PC-3 (cell line): Measurements from ENCODE around the gene BRWD1. TPM values are rescaled to one million over a fixed set of nuclear protein-coding genes. Genes with fewer than 3 reads are reported as not detected.

Experiments
- ATAC-seq: fragments of 200-7000 bp; cut with Tn5 transposase; 2 replicates; pipeline ENCODE4 v1.9.1; 2020; ENCODE audit warnings: mild to moderate bottlenecking, moderate library complexity
- BruUV-seq: library from RNA; stranded (reverse); fragments of 400-500 nt; replicated peaks from 2 replicates; lab custom pipeline; 2021; lab: Mats Ljungman, UMichigan
- CTCF ChIA-PET: fragments of 300-600 bp; sonication (Branson Sonifier 250); formaldehyde crosslinking; loops from one replicate; lab custom pipeline; 2022; ENCODE audit warnings: antibody characterized with exemption; lab: Charles Lee
- POLR2A ChIA-PET: fragments of 300-600 bp; sonication (Branson Sonifier 250); formaldehyde crosslinking; loops from one replicate; lab custom pipeline; 2022; ENCODE audit warnings: antibody characterized with exemption; ENCODE audit not compliant: unreplicated experiment; lab: Charles Lee
- DNase-seq: peaks from one replicate; pipeline ENCODE4 v3.0.0-alpha.2; 2015
- H2AFZ ChIP-seq: fragments of 300-600 bp; sonication (generic); 2 replicates; pipeline ENCODE4 v1.6.0; 2016; ENCODE audit warnings: antibody characterized with exemption, low read length
- H3F3A ChIP-seq: fragments of 300-600 bp; sonication (generic); one replicate; pipeline ENCODE4 v1.6.0; 2017; ENCODE audit warnings: antibody characterized with exemption, low read length, control low read depth, mild to moderate bottlenecking; ENCODE audit not compliant: unreplicated experiment
- H3K27ac ChIP-seq: fragments of 300-600 bp; sonication (generic); 2 replicates; pipeline ENCODE4 v1.5.1; 2016; ENCODE audit warnings: mild to moderate bottlenecking, low read length
- H3K27me3 ChIP-seq: fragments of 300-600 bp; sonication (generic); 2 replicates; pipeline ENCODE4 v1.6.1; 2016; ENCODE audit warnings: low read length, mixed read lengths
- H3K36me3 ChIP-seq: fragments of 300-600 bp; sonication (generic); 2 replicates; pipeline ENCODE4 v1.6.1; 2016; ENCODE audit warnings: low read depth, mixed run types, low read length, mixed read lengths
- H3K4me1 ChIP-seq: fragments of 300-600 bp; sonication (generic); 2 replicates; pipeline ENCODE4 v1.5.1; 2016; ENCODE audit warnings: low read length; ENCODE audit not compliant: insufficient read depth
- H3K4me2 ChIP-seq: fragments of 300-600 bp; sonication (generic); 2 replicates; pipeline ENCODE4 v1.6.0; 2016; ENCODE audit warnings: low read length
- H3K4me3 ChIP-seq: fragments of 300-600 bp; sonication (generic); 2 replicates; pipeline ENCODE4 v1.5.1; 2016; ENCODE audit warnings: mild to moderate bottlenecking, low read length, mixed read lengths
- H3K79me2 ChIP-seq: fragments of 300-600 bp; sonication (generic); 2 replicates; pipeline ENCODE4 v1.6.1; 2017; ENCODE audit warnings: low read length, mixed read lengths
- H3K9ac ChIP-seq: fragments of 300-600 bp; sonication (generic); 2 replicates; pipeline ENCODE4 v1.6.0; 2016; ENCODE audit warnings: mild to moderate bottlenecking, low read length
- H3K9me2 ChIP-seq: fragments of 300-600 bp; sonication (generic); replicated peaks from 2 replicates; pipeline ENCODE4 v1.6.1; 2016; ENCODE audit warnings: mixed run types, low read length, mixed read lengths
- H3K9me3 ChIP-seq: fragments of 300-600 bp; sonication (generic); 2 replicates; pipeline ENCODE4 v1.6.1; 2016; ENCODE audit warnings: low read length, mixed read lengths
- H4K20me1 ChIP-seq: fragments of 300-600 bp; sonication (generic); 2 replicates; pipeline ENCODE4 v1.6.1; 2016; ENCODE audit warnings: low read length, mixed read lengths
- CTCF ChIP-seq: fragments of 300-600 bp; sonication (generic); conservative IDR thresholded peaks from 2 replicates; pipeline ENCODE4 v1.5.1; 2017; ENCODE audit warnings: antibody characterized with exemption, low read depth, mild to moderate bottlenecking, low read length
- EZH2 ChIP-seq: fragments of 300-600 bp; sonication (generic); IDR thresholded peaks from one replicate; pipeline ENCODE4 v1.6.1; 2017; ENCODE audit warnings: antibody characterized with exemption, mild to moderate bottlenecking, low read length; ENCODE audit not compliant: unreplicated experiment
- EZH2phosphoT487 ChIP-seq: fragments of 300-600 bp; sonication (generic); IDR thresholded peaks from 2 replicates; pipeline ENCODE4 v1.6.1; 2018; ENCODE audit warnings: mild to moderate bottlenecking, antibody characterized with exemption, low read length, borderline replicate concordance
- intact Hi-C: fragments of 100-400 bp; cut with micrococcal nuclease; formaldehyde crosslinking; loops from 2 replicates; pipeline ENCODE4 v1.9.0; 2023
- total RNA-seq: library from RNA; depleted of rRNA; stranded (reverse); fragments of >200 nt; gene quantifications from 2 replicates; pipeline ENCODE4 v1.2.3, GENCODE V29; 2014

BRWD1 gene
- total RNA-seq, 1 experiment from 2014 or later: 29.3 TPM

- DNase-seq: no peak
- Histone ChIP-seq H3K9ac (no peak overlapping the region), H3K4me2 (no peak overlapping the region), H3K27ac (no peak overlapping the region), H3K79me2 (peaks cover 33% of the 10 kb centered on the region), H3K4me3 (no peak overlapping the region), H2AFZ (no peak overlapping the region), H3K9me3 (no peaks in the 10 kb centered on the region), H4K20me1 (peaks cover 10% of the 10 kb centered on the region; the same call in 1 of the 2 replicates), H3K36me3 (peaks cover 7% of the 10 kb centered on the region; the same call in 1 of the 2 replicates), H3K4me1 (peaks cover 36% of the 10 kb centered on the region), H3F3A (no peaks in the 10 kb centered on the region), H3K9me2 (no peaks in the 10 kb centered on the region), H3K27me3 (no peaks in the 10 kb centered on the region)
- TF ChIP-seq CTCF (no peak), EZH2 (no peak)
- ChIA-PET POLR2A (no interaction called here), CTCF (interaction anchor here (0.6 kb wide), 1 partner anchor 86 kb away, joined by 3 read pairs; no protein-coding TSS in a partner anchor)
- intact Hi-C loops: loop anchor here (2.0 to 10.0 kb wide), 2 partner anchors 73 to 129 kb away; partner anchors contain the start of gene LCA5L
- BruUV-seq: TSS peak; percentile 0
- ATAC-seq: no peak
Observed at GRCh38 chr21:39315603-39316445, 2.4 kb upstream of the BRWD1 start.

- intact Hi-C loops: loop anchor here (2.0 to 10.0 kb wide), 2 partner anchors 74 to 130 kb away; partner anchors contain the start of gene LCA5L
Observed at GRCh38 chr21:39314143-39315027, 953 bp upstream of the BRWD1 start.

GRCh38 chr21:39313042-39313570 is 326 bp downstream of the BRWD1 start:
- Histone ChIP-seq H4K20me1 (peaks cover 10% of the 10 kb centered on the region; the same call in 1 of the 2 replicates), H3K4me1 (peaks cover 20% of the 10 kb centered on the region), H3K27ac (peak overlapping the region; percentile 71; the same call in 1 of the 2 replicates), H3K9ac (peak overlapping the region; percentile 94), H3K4me3 (peak overlapping the region; percentile 77), H3K4me2 (peak overlapping the region; percentile 86), H3K27me3 (no peaks in the 10 kb centered on the region), H3F3A (no peaks in the 10 kb centered on the region), H3K36me3 (peaks cover 10% of the 10 kb centered on the region; the same call in 1 of the 2 replicates), H3K9me3 (no peaks in the 10 kb centered on the region), H3K9me2 (no peaks in the 10 kb centered on the region), H3K79me2 (peaks cover 52% of the 10 kb centered on the region), H2AFZ (peak overlapping the region; percentile 89; the same call in 1 of the 2 replicates)
- intact Hi-C loops: loop anchor here (10.0 kb wide), 1 partner anchor 132 kb away; the partner anchor contains the start of gene LCA5L
- BruUV-seq: no TSS peak
- ATAC-seq (peak; percentile 15), DNase-seq (no peak)
- ChIA-PET POLR2A (interaction anchor here (0.6 to 1.3 kb wide), 4 partner anchors 21 to 1506 kb away, joined by 3 to 6 read pairs (median 4); partner anchors contain the start of gene HMGN1), CTCF (no interaction called here)
- TF ChIP-seq EZH2 (no peak), CTCF (no peak), EZH2phosphoT487 (no peak)

More at GRCh38 chr21:39314143-39315027, 953 bp upstream of the BRWD1 start:
- H3F3A ChIP-seq: no peaks in the 10 kb centered on the region
- peaks cover 40% of the 10 kb centered on the region for H3K79me2 ChIP-seq
- H3K4me3 ChIP-seq: peak overlapping the region; percentile 77
- DNase-seq: peak; percentile 62
- H3K4me1 ChIP-seq: peaks cover 26% of the 10 kb centered on the region
- peaks cover 10% of the 10 kb centered on the region; the same call in 1 of the 2 replicates for H4K20me1 ChIP-seq
- H3K4me2 ChIP-seq: peak overlapping the region; percentile 86
- POLR2A ChIA-PET: interaction anchor here (0.7 kb wide), 1 partner anchor 19 kb away, joined by 4 read pairs; no protein-coding TSS in a partner anchor
- no peaks in the 10 kb centered on the region for H3K9me2 ChIP-seq
- CTCF ChIA-PET: no interaction called here
- peak overlapping the region; percentile 94 for H3K9ac ChIP-seq
- no peaks in the 10 kb centered on the region for H3K9me3 ChIP-seq
- peaks cover 10% of the 10 kb centered on the region; the same call in 1 of the 2 replicates for H3K36me3 ChIP-seq
- peak overlapping the region; percentile 89 for H2AFZ ChIP-seq
- H3K27me3 ChIP-seq: no peaks in the 10 kb centered on the region
- H3K27ac ChIP-seq: peak overlapping the region; percentile 71
- no peak for TF ChIP-seq EZH2phosphoT487
- peak; percentile 25 for ATAC-seq
- BruUV-seq: TSS peak; percentile 79
